ENCODE measurements around the gene B4GAT1. TPM values are rescaled to one million over a fixed set of nuclear protein-coding genes. Genes with fewer than 3 reads are reported as not detected.
"Not testable (repeated sequence)": the region's sequence is repeated elsewhere in the genome, so short reads cannot be mapped to it uniquely, and the experiment has no call there.

Gene B4GAT1
- polyA plus RNA-seq, 1 donor: 43.6 TPM

DNA sequence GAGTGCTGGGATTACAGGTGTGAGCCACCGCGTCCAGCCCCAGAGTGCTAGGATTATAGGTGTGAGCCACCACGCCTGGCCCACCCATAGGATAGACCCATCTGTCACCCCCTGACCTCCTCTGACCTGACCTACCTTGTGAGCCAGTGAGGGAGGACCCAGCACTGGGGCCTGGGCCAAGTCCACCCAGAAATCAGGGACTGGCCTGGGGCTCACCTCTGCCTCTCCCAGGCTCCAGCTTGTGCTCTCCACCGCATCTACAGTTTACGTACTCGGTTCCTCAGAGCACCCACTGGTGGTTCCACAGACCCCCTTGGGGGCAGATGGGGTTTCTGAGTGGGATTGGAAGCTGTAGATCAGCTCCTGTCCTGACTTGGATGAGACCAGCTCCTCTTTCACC lies 17.7 kb upstream of the B4GAT1 start:
- DNase-seq: no peak

DNA sequence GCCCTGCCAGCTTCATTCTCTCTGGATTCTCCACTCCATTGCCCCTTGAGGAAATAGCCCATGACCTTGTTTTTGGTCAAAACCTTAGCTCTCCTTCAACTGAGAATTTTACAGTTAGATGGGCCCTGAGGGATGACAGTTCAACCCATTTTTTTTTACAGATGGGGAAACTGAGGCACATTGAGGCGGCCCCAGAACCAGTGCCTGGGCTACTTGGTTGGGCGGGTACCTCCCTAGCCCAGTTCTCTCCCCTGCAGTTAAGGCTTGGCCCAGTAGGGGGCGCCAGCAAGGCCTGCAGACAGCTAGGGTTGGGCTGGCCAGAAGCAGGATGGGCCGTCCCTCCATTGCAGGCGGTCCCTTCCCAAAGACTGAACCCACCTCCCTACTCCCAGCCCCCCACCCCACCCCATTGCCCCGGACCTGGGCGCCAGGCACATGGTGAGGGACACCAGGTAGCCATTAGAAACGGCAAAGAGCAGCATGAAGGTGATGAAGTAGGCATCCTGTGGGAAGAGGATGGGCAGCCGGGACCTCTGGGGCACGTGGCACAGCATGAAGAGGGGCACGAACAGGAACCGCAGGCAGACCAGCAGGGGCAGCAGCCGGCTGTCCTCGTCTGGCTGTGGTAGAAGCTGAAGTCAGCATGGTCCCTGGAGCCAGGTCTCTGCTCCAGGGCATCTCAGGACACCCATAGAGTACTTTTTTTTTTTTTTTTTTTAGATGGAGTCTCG lies 16.5 kb upstream of the B4GAT1 start:
- DNase-seq: no peak

DNA sequence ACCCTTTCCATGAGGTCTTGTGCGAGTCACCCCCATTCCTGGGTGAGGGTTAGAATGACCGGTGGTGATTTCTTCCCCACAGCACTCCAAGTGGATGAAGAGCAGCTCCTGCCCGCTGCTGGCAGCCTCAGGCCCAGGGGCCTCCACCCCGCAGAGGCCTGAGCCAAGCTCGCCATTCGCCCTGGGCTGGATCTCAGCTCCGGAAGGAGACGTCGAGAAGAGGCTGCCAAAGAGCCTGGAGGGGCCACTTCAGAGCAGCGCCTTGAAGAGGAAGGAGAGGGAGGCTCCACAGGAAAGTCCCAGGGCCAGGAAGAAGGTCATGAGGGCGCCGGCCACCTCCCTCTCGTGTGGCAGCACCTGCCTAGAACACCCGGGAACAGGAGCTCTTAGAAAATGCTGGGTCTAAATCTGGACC lies 15.8 kb upstream of the B4GAT1 start:
- no peak for DNase-seq

DNA sequence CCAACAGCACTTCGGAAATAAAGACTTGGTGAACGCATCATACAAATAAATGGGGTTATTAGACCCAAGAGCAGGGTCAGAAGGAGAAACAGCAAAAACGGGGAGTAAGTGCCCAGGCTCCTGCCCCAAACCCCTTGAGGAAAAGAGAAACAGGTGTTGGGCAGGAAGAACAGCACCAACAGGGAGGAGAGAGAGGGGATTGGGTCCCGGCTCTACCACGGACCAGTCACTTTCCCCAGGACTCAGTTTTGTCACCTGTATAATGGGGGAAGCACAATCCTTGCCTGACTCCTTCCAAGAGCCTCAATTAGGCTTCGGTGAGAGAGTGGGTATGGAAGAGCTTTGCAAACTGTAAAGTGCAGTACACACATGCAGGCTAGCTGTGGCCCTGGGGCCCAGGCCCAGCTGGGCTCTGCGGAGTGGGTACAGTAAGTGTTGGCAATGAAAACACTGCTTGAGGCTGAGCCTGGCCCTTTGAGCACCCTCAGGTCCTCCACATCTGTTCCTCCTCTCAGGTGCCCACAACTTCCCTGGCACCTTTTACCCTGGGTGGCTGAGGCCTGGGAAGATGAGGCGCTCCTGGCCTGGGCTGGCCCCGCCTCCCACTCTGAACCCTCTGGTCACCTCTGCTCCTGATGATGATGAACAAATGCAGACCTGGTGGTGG lies 15.2 kb upstream of the B4GAT1 start:
- DNase-seq: no peak

DNA sequence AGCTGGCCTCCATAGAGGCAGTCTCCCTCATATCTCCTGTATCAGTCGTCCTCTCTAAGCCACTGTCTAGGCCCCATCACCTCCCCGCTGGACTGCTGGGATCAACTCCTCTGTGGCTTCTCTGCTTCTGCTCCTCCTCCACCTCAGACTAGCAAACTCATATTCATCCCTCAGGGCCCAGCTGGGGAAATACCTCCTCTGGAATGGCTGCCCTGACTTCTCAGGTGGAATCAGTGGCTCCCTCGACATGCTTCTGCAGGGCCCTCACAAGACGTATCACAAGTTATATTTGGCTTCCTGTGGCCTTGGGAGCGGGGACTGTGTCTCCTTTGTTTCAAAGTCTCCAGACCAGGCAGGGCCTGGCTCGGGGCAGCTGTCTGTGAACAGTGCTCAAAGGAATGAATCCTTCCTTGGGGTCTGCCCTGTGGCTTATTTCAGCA lies 14.1 kb upstream of the B4GAT1 start:
- DNase-seq: no peak

DNA sequence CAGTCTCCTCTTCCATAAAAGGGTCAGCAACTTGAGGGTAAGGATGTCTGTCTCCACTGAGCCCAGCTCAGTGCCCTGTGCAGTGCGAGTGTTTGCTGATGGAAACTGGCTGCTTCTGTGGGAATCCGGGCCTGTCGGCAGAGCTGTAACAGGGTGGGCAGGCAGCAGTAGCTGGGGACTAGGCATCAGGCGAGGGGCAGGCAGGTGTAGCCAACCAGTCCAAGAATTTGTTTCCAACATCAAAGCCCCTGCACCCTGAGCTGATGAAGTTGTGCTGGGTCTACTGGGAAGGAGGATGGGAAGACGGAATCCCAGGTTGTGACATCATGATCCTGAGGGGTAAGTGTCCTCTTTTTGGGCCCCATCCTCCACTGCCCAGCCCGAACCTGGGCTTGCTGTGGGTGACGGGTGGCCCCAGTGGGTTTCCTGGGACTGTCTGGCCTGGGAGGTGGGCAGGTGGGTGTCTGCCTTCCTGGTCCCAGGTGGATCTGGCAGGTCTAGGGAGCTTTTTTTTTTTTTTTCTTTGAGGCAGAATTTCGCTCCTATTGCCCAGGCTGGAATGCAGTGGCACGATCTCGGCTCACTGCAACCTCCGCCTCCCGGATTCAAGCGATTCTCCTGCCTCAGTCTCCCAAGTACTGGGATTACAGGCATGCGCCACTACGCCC lies 13.1 kb upstream of the B4GAT1 start:
- DNase-seq: no peak

DNA sequence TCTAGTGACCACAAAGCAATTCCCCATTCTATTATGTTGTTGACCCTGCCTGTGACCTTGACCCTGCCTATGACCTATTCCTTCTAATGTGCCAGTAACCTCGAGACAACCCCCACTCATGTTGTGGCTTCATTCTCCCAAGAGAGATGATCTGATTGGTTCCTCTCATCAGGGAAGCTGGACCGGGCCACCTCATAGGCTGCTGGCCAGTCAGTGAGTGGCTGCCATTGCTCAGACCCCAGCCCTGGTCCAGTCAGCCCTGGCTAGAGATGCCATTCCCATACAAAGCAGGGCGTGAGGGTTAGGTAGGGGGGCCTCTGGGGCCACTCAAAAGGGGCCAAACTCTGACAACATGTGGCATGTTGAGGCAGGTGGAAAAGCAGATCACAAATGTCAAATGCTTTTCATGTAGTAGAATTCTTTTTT lies 12.2 kb upstream of the B4GAT1 start:
- no peak for DNase-seq

DNA sequence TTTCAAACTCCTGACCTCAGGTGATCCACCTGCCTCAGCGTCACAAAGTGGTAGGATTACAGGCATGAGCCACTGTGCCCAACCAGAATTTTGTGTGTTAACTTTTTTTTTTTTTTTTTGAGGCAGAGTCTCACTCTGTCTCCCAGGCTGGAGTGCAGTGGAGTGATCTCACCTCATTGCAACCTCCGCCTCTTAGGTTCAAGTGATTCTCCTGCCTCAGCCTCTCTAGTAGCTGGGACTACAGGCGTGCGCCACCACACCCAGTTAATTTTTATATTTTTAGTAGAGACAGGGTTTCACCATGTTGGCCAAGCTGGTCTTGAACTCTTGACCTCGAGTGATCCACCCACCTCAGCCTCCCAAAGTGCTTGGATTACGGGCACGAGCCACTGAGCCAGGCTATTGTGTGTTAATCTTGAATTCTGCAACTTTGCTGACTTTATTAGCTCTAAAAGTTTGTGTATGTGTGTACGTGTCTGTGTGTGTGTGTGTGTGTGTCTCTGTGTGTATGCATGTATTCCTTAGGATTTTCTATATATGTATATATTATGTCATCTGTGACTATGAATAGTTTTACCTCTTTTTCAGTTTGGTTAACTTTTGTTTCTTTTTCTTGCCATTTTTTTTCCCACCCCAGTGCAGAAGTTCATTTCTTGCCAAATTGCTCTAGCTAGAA lies 3.3 kb upstream of the B4GAT1 start:
- DNase-seq: not testable (repeated sequence)

DNA sequence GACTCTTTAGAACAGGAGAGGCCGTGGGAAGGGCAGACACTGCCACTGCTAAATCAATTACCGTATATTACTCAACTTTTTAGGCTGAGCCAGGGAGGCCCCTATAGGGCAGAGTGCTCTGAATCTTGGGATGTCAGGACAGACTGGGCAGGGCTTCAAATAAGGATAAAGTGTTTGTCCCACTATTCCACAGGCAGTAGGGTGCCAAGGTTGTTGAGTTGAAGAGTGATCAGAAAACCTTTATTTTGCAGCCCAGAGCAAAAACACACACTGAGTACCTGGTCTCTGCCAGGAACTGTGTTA lies 1.6 kb upstream of the B4GAT1 start:
- no peak for DNase-seq

DNA sequence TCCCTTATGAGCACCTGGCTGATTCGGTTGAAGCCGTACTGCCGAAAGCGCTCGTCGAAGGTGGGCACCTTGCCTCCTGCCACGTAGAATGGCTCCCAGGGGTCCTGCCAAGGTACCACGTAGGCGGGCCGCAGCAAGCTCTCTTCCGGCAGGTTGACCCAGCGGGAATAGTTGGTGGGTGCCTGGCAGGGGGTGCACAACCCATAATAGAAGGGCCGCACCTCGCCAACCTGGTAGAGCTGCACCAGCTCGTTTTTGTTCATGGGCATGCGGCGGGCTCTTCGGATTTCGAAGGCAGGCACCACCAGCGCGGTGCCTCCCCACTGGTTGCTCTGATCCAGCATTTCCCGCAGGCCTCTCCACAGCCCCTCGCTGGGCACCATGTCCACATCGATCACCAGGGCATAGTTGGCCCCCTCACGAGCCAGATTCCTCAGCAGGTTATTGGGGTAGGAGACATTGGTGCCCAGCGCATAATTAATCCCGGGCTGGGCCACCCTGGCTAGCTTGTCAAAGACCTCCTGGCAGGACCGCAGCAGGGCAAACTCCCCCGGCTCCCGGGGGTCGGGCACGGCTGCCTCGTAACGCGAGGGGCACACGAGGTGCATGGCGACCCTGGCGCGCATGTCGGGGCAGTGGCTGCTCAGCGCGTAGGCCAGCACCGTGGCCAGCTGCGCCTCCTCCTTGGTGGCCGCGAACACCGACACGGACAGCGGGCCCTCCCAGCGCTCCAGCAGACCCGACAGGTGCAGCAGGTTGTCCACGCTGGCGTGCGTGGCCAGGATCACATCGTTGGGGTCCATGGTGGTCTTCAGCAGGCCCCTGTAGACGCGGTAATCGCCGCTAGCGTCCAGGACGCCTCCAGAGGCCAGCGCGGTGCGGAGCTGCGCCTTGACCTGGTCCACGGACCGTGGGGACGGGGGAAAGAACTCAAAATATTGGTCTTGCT lies 679 bp downstream of the B4GAT1 start:
- DNase-seq: no peak

DNA sequence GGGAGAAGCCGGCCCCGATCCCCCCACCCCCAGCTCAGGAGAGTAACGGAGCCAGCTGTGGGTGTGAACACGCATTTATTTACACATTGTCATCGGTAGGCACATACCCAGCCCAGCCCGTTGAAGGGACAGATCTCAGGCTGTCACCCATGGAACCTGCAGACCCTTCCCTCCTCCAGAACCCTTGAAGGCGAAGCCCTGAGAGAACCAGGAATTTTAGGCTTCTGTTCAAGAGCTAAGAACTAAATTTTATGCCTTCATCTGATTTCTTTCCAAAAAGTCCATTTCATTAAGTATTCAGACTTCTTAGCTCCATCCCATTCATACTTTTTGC lies 2.1 kb downstream of the B4GAT1 start:
- no peak for DNase-seq

DNA sequence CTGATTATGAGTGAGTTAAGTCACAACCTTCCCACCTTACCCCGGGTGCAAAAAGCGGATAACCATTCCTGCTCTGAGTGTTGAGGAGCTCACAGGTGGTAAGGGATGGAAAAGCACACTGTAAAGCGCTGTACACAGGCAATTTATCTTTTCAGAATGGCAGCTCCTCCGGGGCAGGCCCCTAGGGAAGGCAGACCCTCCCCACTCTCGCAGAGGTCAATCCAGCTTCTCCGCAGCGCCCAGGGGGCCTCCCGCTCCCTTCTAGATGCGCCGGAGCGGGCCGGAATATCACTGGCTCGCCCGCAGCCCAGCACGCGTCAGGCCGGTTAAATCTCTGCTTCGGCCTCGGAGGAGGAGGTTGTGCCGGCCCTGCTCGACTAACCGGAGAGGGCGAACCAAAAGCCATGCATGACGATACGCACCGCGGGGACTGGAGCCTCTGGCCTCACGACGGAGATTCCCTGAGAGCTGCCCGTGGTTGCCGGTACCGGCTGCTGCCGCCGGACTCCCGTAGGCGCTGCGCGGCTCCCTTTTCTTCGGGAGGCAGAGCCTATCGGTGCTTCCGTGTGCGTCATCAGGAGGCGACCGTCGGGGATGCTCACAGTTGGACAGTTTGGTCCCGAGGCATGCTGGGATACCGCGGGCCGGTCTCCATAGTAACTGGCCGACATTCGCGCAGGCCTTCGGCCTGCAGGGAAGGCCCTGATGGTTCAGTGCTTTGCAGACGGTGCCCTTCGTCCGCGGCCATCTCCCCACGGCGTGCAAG lies 2.7 kb downstream of the B4GAT1 start, which contains the start of gene BRMS1:
TSS of gene BRMS1 (minus strand) at position 555 of the 766 bp plus-strand sequence. CDS start 2,870 bp downstream, outside the sequence.
- peak; percentile 95 for DNase-seq

DNA sequence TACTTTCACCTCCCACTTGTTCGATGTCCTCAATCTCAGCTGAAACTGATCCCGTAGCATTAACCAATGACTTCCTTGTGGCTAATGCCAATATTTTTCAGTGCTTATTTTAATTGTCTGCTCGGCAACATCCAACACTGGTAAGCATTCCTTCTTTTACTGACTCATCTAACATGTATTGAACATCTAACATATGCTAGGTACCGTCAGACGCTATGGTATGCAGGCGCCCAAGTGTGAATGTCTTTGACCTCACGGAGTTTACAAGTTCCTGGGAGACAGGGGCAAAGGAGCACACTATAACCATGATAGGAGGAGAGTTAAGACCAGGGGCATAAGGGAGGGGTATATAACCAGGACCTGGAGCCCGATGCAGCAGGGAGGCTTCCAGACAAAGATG lies 4.3 kb downstream of the B4GAT1 start:
- DNase-seq: no peak

DNA sequence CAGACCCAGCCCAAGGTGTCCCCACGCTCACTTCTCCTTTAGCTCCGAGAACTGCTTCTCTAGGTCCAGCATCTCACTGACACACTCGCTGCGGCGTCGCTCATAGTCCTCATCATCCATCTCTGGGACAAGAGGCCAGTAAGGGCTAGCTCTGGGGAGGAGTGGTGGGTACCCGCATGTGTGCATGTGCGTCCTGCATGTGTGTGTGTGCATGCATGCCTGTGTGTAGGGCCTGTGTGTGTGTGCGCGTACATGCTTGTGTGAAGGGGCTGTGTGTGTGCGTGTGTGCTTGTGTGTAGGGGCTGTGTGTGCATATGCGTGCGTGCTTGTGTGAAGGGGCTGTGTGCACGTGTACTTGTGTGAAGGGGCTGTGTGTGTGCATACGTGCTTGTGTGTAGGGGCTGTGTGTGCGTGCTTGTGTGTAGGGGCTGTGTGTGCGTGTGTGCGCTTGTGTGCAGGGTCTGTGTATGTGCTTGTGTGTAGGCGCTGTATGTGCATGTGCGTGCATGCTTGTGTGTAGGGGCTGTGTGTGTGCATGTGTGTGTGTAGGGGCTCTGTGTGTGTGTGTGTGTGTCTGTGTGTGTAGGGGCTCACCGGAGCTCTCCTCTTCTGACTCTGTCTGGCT lies 5.8 kb downstream of the B4GAT1 start:
- no peak for DNase-seq

DNA sequence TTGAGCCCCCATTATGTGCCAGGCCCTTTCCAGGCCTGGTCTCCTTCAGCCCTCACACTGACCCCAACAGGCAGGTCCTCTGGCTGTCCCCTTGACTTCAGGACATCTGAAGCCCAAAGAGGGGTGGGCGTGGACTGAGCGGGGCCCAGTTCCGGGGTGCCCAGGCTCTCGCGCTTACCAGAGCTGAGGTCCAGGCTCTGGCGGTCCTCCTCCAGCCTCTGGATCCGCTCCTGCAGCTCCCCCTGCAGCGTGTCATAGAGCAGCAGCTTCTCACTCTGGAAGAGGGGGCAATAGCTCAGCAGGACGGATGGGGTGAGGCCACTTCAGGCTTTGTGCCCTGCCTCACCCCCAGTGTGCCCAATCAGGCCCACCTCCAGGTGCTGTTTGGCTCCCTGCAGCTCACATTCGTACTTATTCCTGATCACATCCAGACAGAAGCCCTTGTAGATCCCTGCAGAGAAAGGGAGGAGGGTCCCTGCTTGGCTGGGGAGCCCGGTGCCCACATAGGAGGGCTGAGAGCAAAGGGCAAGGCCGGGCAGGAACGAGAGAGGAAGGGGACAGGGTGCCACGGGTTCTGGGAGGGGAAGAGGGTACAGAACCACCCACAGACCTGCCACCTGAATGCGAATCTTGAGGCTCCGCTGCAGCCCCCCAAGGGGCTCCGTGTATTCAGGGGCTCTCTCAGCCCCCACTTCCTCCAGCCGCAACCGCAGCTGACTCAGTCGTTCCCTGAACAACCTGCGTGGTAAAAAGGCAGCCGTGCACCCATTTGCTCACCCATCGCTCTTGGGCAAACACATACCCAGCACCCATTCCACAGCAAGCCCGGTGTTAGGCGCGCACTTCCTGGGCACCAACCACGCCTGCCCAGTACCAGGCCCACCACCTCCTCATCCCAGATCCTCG lies 6.6 kb downstream of the B4GAT1 start:
- no peak for DNase-seq

DNA sequence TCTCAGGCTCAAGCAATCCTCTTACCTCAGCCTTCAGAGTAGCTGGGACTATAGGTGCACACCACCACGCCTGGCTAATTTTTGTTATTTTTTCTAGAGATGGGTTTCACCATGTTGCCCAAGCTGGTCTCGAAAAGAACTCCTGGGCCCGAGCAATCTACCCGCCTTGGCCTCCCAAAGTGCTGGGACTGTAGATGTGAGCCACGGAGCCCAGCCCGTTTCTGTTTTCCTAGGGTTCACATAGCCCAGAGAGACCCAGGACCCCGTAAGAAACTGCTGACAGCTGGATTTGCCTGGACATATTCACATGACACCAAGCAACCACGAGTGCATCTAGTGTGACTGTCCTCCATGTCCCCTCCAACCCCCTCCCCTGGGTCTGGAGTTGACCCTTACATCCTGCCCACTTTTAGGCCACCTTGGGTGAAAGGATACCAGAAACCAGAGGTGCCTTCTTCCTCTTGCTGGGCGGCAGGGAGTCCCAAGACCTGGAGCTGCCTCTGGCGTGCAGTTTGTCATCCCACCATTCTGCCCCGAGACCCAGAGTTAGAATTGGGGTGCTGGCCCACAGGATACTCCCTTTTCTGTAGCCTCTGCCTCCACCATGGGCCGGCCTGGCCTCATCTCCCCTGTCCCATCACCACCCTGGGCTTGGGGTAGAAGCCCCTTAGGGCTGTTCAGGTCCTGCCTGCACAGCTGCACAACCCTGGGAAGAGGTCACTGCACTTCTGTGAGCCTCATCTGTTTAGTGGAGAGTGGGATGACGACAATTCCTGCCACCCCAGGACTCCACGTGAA lies 7.5 kb downstream of the B4GAT1 start:
- no peak for DNase-seq

DNA sequence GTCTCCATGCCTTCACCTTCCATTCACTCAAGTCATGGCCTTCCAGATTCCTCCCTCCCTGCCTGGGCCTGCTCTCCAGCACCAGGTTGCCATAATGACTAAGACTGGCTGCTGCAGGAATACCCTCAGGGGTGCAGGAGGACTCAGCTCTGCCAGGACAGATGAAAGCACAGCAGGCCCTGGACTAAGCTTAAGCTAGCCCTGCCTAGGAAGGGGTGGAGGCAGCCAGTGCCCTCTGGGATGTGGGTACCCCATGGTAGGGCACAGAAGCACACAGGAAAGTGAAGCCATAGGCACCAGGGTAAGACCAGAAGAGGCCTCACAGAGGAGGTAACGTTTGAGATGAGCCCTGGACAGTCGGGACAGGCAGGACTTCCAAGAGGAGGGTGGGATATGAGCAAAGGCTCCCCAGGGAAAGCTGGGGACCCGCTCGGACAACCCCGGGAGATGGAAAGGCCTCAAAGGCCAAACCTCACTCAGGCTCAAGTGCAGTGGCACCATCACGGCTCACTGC lies 8.2 kb downstream of the B4GAT1 start:
- no peak for DNase-seq
